HUDEP-2 (cell line): ENCODE data around the gene ROR2.

Experiments
- DNase-seq, 76 experiments: peaks; one replicate each; lab custom pipeline; 2025; ENCODE audit not compliant: unreplicated experiment in 76 of 76; lab: John Stamatoyannopoulos, UW

ROR2 gene

DNA sequence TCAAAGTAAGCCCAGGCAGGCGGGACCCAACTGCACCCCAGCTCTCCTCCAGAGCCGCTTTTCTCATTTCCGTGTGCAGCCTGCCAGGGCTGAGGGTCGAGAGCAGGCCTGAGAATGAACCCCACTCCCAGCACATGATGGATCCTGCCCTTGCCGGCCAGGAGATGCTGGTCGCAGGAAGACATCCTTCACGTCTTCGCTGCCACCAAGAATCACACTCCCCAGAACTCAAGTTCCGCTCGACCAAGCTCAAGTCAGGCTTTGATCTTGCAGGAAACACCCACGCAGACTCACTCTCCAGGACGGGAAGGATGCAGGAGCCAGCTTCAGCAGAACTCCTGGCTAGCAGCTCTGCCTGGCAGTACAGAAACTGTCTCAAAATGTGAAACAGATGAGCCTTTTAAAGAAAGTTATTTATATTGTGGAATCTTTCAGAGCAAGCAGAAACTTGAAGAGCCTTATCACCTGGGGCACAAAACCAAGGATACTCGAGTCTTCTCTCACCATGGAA is 102.4 kb downstream of the ROR2 start:
- DNase-seq = no peak

- peak in 2 of 76 experiments; percentile 8 to 9 for DNase-seq
Observed at GRCh38 chr9:91845879-91846278, 104.1 kb downstream of the ROR2 start.

GRCh38 chr9:91844701-91845291 is 105.2 kb downstream of the ROR2 start:
- no peak for DNase-seq

GRCh38 chr9:91844190-91844589 is 105.8 kb downstream of the ROR2 start:
- DNase-seq = no peak

- DNase-seq = no peak
Observed at GRCh38 chr9:91843623-91844148, 106.3 kb downstream of the ROR2 start.

GRCh38 chr9:91843093-91843492 is 106.9 kb downstream of the ROR2 start:
- no peak for DNase-seq

DNA sequence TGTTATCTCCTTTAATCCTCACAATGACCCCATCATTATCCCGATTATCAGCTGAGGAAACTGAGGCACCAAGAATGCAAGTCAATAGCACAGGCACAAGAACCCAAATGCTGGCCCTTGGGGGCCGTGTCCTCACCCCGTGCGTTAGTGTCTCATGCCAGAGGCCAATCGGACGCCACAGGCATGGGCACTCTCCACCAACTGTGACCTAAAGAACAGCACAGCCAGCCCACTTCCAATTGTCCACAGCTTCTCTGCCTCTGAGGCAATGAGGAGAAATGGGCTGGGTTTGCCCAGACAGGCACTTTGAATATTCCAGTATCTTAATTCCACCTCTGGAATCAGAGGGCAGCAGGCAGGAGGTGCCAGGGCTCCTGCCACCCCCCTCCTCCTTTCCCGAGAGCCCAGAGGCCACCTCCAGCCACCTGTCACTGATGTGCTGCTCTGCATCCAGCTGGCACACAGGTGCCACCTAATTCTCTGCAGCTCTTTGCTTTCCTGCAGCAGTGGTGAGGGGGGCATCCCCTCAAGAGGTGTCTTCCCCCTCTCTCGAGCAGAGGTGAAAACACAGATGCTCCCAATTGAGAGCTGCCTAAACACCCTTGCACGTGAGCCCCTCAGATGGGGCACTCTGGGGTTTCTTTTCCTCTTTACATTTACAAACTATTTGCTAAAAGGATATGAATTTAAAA is 107.5 kb downstream of the ROR2 start:
- DNase-seq = no peak

GRCh38 chr9:91841591-91841990 is 108.4 kb downstream of the ROR2 start:
- no peak for DNase-seq

GRCh38 chr9:91840882-91841281 is 109.1 kb downstream of the ROR2 start:
- DNase-seq = no peak

DNA sequence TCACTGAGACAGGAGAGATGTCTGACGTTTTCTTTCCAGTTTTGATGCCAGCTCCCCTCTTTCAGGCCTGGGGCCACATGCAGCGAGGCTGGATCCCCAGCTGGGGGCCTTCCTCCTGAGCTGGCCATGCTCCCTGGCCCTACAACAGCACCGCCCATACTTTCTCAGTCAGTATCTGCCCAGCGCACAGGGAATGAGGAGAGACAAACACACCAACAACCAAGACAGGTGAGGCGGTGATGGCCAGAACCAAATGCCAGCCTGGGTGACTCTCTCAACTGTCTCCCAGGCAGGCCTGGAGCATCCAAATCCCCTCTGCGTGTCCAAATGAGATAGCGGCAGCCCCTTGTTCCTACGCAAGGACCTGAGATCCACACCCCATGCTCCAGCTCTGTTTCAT is 109.6 kb downstream of the ROR2 start:
- DNase-seq = no peak

GRCh38 chr9:91839926-91840465 is 110.0 kb downstream of the ROR2 start:
- no peak for DNase-seq

DNA sequence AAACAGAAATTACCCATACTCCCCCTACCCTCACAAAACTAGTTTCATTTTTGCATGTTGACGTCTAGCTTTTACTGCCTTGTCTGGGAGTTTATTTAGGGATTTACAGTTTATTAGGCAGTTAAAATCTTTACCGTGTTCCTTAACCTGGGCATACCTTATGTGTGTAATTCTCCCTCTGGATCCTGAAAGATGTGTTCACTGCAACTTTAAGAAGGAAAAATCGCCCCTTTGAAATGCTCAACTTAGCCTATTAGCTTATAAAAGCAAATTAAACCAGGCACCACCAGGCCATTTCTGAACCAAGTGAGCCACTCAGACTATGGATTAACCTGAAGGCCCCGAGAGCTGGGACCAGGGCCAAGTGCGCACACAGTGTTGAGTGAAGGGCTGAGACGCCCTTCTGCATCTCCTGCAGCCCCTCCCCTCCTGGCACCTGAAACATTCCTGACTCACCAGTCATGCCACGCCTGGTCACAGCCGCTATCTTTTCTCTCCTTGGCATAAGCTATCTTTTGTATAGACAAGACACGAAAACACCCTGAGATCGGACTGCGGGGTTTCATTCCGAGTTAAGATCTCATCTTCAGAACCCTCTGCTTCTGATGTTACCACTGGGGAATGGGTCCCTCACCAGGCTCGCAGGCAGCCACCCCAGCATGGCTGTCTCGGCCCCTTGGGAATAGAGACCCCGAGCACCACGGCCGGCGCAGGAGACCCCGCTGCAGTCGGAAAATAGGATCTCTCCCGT is 111.9 kb downstream of the ROR2 start:
- peak in 75 of 76 experiments; percentile 29 to 94 (median 81) for DNase-seq

DNA sequence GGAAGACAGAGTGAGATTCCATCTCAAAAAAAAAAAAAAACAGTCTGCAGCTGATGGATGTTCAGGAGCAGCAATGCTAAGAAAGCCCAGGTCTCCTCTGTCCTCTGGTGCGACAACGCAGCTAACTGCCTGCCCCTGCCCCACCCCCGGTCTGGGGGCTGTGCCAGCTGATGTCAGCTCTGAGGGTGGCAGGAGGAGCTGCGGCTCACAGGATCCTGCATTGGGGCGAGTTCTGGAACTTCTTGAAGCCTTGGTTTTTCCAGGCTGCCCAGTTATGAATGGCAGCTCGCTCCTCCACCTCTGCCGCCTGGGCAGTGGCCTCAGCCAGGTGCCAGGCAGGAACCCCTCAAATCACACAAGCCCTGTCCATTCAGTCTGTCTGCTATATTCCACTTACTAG is 113.5 kb downstream of the ROR2 start:
- DNase-seq = peak in 25 of 76 experiments; percentile 6 to 72 (median 30)

- DNase-seq = no peak
Observed at GRCh38 chr9:91835632-91836031, 114.4 kb downstream of the ROR2 start.

GRCh38 chr9:91835216-91835615 is 114.8 kb downstream of the ROR2 start:
- no peak for DNase-seq

GRCh38 chr9:91834740-91835139 is 115.3 kb downstream of the ROR2 start:
- DNase-seq = no peak

DNA sequence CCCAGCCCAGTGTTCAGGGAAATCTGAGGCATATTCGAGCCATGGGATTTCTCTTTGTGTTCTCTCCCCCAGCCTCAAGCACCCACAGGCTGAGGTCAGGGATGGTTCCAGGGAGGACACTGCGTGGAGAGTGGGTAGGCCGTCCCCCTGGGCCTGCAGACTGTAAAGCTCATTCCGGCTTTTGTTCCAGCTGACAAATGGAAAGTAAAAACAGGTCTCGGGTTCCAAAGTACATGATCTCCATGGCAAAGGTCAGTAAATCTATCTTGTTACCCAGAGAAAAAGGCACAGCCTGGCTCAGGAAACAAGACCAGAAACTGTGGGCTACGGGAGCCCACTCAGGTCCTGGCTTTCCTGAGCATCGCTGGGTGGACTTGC is 116.2 kb downstream of the ROR2 start:
- DNase-seq = no peak

DNA sequence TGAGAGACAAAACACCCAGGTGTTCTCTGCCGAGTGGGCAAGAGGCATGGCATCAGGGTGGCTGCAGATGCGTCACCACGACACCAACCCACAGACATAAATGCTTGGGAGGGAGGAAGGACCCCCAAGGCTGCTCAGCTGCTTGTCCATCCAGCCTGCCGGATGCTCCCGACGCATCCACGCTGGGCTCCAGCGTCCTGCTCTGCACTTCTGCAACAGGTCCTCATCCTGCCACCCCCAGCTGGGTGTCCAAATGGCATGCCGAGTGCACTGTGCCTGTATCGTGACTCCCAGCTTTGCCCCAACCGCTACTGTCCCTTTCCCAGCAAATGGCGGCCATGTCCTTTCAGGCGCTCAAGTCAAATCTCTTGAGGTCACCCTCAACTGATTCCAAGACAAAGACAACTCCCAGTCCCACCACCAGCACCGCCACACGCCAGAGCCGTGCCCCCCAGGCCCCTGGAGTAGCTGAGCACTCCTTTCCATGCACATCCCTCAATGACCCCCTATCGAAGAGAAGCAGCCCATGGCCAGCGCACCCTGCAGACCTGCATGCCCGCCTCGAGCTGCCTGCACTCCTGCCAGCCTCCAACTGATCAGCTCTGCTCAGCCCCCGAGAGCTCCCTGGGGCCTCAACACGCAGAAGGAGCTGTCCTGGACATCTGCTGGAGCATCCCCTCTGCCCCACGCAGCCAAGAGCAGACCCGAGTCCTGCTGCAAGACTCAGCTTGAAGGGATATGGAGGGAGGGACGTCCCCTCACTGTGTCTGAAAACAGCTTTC is 116.7 kb downstream of the ROR2 start:
- DNase-seq = no peak

- no peak for DNase-seq
Observed at GRCh38 chr9:91832322-91832721, 117.7 kb downstream of the ROR2 start.

DNA sequence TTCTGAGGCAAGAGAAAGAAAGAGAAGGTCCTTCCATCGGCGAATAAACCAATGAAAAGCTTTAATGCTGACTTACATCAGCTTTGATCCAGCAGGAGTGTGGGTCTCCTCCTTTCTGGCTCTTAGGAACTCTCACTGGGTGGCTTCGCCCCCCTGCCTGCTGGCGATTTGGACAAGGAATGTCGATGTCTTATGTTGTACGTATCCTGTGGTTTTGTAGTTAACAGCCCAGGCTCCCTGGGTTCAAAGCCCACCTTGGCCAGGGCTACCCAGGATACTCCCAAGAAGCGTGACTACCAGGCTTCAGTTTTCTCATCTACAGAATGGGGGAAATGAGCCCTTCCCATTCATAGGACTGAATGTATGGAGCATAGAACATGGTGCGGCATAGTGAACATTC is 124.2 kb downstream of the ROR2 start:
- no peak for DNase-seq
